ENCODE data around the gene KCNAB1. TPM values are rescaled to one million over a fixed set of nuclear protein-coding genes. Genes with fewer than 3 reads are reported as not detected.

KCNAB1 gene
- total and polyA plus RNA-seq, 2 of the 8 experiments (the other 6 are each of a cell fraction or from before 2014, with no cell fraction given): 0.51 to 2.3 TPM

GRCh38 chr3:156214676-156215075 lies 94.3 kb downstream of the KCNAB1 start:
- H4K20me1 ChIP-seq (replicated peaks in 1 of 2; ENCODE audit: control insufficient read depth in 1 of 2, insufficient read depth in 2 of 2, low read length in 2 of 2): peaks cover 0 to 1% of the 10 kb centered on the region in 2 experiments
- CTCF ChIA-PET (ENCODE audit: partially characterized antibody): interaction anchor here (1.0 to 1.7 kb wide), 5 partner anchors 34 to 286 kb away, joined by 3 to 8 read pairs (median 3); no protein-coding TSS in a partner anchor
- no peak overlapping the region for H2BK120ac ChIP-seq (replicated peaks; ENCODE audit: low read depth, low read length)
- no peak overlapping the region for H3K23ac ChIP-seq (ENCODE audit: insufficient read length)
- no peak overlapping the region for H3K14ac ChIP-seq (ENCODE audit: insufficient read length)
- H2BK15ac ChIP-seq (ENCODE audit: low read length): no peak overlapping the region
- no peaks in the 10 kb centered on the region for H3K9me3 ChIP-seq (ENCODE audit: insufficient read depth in 2 of 2, low read depth in 1 of 2, low read length in 1 of 2)
- TF ChIP-seq SP4 (IDR thresholded peaks at IDR 0.05; ENCODE audit: low read length) (no peak), RXRA (IDR thresholded peaks at IDR 0.05; ENCODE audit: insufficient read depth, low read depth, low read length) (no peak), NRF1 (IDR thresholded peaks at IDR 0.05; ENCODE audit: low read depth, low read length) (no peak), TCF12 (IDR thresholded peaks at IDR 0.05; ENCODE audit: low read depth, low read length) (no peak)
- H3K79me1 ChIP-seq (ENCODE audit: low read depth, low read length): no peaks in the 10 kb centered on the region
- 88% methylated on average over 6 of the region's 6 CpGs; no CpG with 5 or more reads in 1 of the 2 experiments for WGBS, 2 experiments (ENCODE audit: extremely low coverage in 1 of 2, insufficient coverage in 1 of 2, insufficient read length in 1 of 2, insufficient replicate concordance in 2 of 2, low coverage in 1 of 2, low lambda C conversion rate in 2 of 2, missing lambda C conversion rate in 1 of 2)
- no peak overlapping the region for H4K91ac ChIP-seq (replicated peaks; ENCODE audit: insufficient read length, low read length)
- no peak overlapping the region for H3K4me2 ChIP-seq (ENCODE audit: insufficient read depth in 1 of 2, low read depth in 2 of 2, low read length in 2 of 2)
- no peaks in the 10 kb centered on the region for H3K4me1 ChIP-seq (replicated peaks in 1 of 4; ENCODE audit: control insufficient read depth in 3 of 4, insufficient read depth in 4 of 4, low read length in 3 of 4)
- no peaks in the 10 kb centered on the region for H3K27me3 ChIP-seq (replicated peaks in 1 of 4; ENCODE audit: control insufficient read depth in 3 of 4, extremely low read depth in 1 of 4, insufficient read depth in 3 of 4, low read length in 3 of 4)
- H3K27ac ChIP-seq (ENCODE audit: low read depth, low read length): no peak overlapping the region
- no peak overlapping the region for H2BK12ac ChIP-seq (ENCODE audit: low read depth, low read length)
- POLR2A ChIA-PET (ENCODE audit: partially characterized antibody): no interaction called here
- no peak overlapping the region for H2BK20ac ChIP-seq (ENCODE audit: low read length)
- no peak overlapping the region for H3K4ac ChIP-seq (replicated peaks; ENCODE audit: insufficient read length, low read depth, low read length)
- H4K8ac ChIP-seq (ENCODE audit: extremely low read depth, insufficient read depth, low read length): no peak overlapping the region
- H2AFZ ChIP-seq (ENCODE audit: low read length): no peak overlapping the region
- H3K18ac ChIP-seq (ENCODE audit: extremely low read depth, low read length): no peak overlapping the region
- H3K36me3 ChIP-seq (ENCODE audit: control insufficient read depth in 2 of 4, insufficient read depth in 4 of 4, low read length in 3 of 4): no peaks in the 10 kb centered on the region
- no peaks in the 10 kb centered on the region for H3K23me2 ChIP-seq (ENCODE audit: low read depth, low read length)
- H3K79me2 ChIP-seq (ENCODE audit: control insufficient read depth in 1 of 2, insufficient read depth in 2 of 2, low read length in 2 of 2): no peaks in the 10 kb centered on the region
- H3K56ac ChIP-seq (replicated peaks; ENCODE audit: insufficient read length, low read depth, low read length): no peak overlapping the region
- no peak overlapping the region for H3K4me3 ChIP-seq (ENCODE audit: extremely low read depth in 1 of 4, insufficient read depth in 2 of 4, low read depth in 3 of 4, low read length in 4 of 4)
- no peak overlapping the region for H2AK5ac ChIP-seq (ENCODE audit: low read depth, low read length)
- H4K5ac ChIP-seq (ENCODE audit: insufficient read length, low read depth, low read length): no peak overlapping the region
- H3K9ac ChIP-seq (replicated peaks in 1 of 4; ENCODE audit: extremely low read depth in 1 of 4, low read depth in 3 of 4, low read length in 3 of 4): no peak overlapping the region
- H2BK5ac ChIP-seq (ENCODE audit: low read depth, low read length): no peak overlapping the region
- FAIRE-seq: no peak
- DNase-seq (ENCODE audit: low read depth in 1 of 2, low spot score in 2 of 2): no peak

All from H1 (cell line).